Uterus (tissue), 2 donors: ENCODE data around the gene PI4K2A.

ENCODE experiments used
- POLR2A ChIP-seq, 2 donors: fragments of 450-650 bp; IDR thresholded peaks; one replicate each; pipeline ENCODE4 v1.6.1; 2016; ENCODE audit warnings: antibody characterized with exemption in 2 of 2, mild to moderate bottlenecking in 1 of 2, moderate library complexity in 1 of 2
- TF ChIP-seq, protein P1 (sequence below), 4 experiments: fragments of 200-600 bp in 2 of 4; fragments of 450-650 bp in 2 of 4; sonication (generic) in 2 of 4; IDR thresholded peaks; one replicate each; pipeline ENCODE4 v1.5.1; 2016 to 2019; ENCODE audit warnings: antibody characterized with exemption in 4 of 4, mild to moderate bottlenecking in 2 of 4, moderate library complexity in 1 of 4

DNA sequence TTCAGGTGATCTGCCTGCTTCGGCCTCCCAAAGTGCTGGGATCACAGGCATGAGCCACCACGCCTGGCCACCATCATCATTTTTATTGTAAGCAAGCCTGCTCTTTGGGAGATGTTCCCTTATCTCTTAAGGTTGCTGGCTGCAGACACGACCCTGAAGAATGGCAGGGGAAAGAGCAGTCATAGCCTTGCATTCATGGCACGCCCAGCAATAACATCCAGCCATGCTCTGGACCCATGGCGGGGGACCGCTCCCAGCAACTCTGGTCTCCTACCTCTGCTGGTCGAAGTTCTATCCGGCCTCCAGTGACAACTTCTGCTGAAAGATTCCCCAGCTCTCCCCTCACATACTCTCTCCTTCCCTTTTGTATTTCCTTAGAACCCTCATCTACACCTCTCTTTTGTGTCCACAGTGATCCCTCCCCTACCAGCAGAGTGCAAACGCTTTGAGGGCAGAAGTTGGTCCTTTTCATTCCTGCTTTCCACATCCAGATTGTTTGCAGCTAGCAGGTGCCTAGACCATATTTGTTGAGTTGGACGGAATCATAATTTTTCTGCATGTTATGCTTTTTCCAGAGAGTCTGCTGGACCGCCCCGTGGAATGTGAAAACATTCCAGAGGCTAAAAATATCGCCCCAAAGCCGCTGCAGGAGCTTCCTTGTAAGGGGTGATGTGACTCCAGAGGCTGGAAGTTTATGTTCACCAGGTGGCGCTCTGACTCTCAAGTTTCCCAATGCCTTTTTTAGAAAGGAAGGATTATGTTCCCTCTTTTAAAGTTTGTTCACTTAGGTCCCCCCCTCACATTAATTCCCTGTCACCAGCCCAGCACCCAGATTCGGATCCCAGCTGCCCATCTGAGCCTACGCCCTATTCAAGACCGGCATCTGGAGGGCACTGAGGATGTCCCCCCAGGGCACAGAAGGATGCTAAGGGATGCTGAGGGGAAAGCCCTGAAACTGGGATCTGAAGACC lies 68.8 kb downstream of the PI4K2A start:
- no peak for TF ChIP-seq POLR2A (IDR thresholded peaks at IDR 0.05)
- TF ChIP-seq, protein P1, sequence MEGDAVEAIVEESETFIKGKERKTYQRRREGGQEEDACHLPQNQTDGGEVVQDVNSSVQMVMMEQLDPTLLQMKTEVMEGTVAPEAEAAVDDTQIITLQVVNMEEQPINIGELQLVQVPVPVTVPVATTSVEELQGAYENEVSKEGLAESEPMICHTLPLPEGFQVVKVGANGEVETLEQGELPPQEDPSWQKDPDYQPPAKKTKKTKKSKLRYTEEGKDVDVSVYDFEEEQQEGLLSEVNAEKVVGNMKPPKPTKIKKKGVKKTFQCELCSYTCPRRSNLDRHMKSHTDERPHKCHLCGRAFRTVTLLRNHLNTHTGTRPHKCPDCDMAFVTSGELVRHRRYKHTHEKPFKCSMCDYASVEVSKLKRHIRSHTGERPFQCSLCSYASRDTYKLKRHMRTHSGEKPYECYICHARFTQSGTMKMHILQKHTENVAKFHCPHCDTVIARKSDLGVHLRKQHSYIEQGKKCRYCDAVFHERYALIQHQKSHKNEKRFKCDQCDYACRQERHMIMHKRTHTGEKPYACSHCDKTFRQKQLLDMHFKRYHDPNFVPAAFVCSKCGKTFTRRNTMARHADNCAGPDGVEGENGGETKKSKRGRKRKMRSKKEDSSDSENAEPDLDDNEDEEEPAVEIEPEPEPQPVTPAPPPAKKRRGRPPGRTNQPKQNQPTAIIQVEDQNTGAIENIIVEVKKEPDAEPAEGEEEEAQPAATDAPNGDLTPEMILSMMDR (IDR thresholded peaks at IDR 0.05) = peak; percentile 70 to 78 (median 75)
